ENCODE results near the gene VWA5B2. TPM values are rescaled to one million over a fixed set of nuclear protein-coding genes. Genes with fewer than 3 reads are reported as not detected.

Gene VWA5B2
- polyA plus RNA-seq, 1 donor from 2014 or later: 0.20 TPM

DNA sequence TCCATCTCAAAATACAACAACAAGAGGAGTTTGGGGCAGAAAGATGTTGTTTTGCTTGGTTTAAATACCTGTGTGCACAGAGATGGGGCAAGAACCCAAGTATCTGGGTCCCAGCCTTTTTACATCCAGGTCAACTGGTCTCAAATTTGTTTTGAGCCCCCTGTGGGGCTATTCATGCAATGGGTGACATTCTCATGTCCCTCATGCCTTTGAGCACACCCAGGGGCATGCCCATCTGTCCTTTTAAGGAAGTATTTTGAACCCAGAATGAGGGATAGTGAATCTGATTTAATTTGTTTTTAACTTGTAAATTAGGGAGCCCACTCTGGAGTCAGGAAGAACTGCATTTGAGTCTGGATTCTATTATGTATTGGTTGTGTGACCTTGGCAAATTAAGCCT is 28.6 kb upstream of the VWA5B2 start:
- Mint-ChIP-seq H3K4me3 (no peak overlapping the region), H3K27ac (no peak overlapping the region), H3K36me3 (no peaks in the 10 kb centered on the region), H3K27me3 (peaks cover 6% of the 10 kb centered on the region), H3K4me1 (no peaks in the 10 kb centered on the region), H3K9me3 (no peaks in the 10 kb centered on the region)

GRCh38 chr3:184203526-184203925 is 25.9 kb upstream of the VWA5B2 start:
- peaks cover 0 to 3% (median 0%) of the 10 kb centered on the region in 3 donors for H3K9me3 Mint-ChIP-seq
- H3K27ac Mint-ChIP-seq: no peak overlapping the region
- no peaks in the 10 kb centered on the region for H3K4me1 Mint-ChIP-seq
- no peaks in the 10 kb centered on the region for H3K36me3 Mint-ChIP-seq
- no peak overlapping the region for H3K4me3 Mint-ChIP-seq
- peaks cover 23% of the 10 kb centered on the region for H3K27me3 Mint-ChIP-seq

DNA sequence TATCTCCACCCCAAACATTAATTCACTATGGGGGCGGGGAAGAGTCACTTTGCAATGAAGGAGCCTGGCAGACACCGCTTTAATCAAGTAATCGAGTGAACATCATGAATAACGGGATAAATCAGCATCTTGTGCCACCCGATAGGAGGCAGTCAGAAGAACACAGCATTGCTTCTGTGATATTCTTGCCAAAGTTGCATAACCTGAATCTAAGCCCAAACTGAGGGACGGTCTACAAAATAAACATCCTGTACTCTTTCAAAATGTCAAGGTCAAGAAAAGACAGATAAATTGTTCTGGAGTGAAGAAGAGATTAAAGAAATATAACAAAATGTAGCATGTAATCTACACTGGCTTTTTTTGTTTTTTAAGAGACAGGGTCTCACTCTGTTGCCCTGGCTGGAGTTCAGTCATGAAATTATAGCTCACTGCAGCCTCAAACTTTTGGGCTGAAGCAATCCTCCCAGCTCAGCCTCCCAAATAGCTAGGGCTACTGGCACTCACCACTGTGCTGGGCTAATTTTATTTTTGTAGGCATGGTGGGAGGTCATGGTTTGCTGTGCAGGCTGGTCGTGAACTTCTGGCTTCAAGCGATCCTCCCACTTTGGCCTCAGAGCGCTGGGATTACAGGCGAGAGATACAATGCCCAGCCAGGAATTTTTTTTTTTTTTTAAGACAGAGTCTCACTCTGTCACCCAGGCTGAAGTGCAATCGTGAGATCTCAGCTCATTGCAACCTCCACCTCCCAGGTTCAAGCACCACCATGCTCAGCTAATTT is 20.1 kb upstream of the VWA5B2 start:
- Mint-ChIP-seq H3K27ac (no peak overlapping the region), H3K4me1 (no peaks in the 10 kb centered on the region), H3K36me3 (no peaks in the 10 kb centered on the region), H3K9me3 (peaks cover 0 to 3% (median 0%) of the 10 kb centered on the region in 3 donors), H3K27me3 (peaks cover 23% of the 10 kb centered on the region), H3K4me3 (no peak overlapping the region)

DNA sequence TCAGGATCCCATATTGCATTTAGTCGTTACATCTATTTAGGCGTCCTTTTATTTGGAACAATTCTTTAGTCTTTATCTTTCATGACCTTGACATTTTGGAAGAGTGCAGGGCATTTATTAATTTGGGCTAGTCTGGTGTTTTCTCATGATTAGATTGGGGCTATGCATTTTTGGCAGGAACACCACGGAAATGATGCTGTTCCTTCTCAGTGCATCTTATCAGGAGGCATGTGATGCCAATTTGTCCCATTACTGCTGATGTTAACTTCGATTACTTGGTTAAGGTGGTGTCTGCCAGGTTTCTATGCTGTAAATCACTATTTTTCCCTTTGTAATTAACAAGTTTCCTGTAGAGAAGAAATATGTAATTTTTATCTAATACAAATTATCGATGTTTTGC is 18.1 kb upstream of the VWA5B2 start:
- Mint-ChIP-seq H3K36me3 (no peaks in the 10 kb centered on the region), H3K27ac (no peak overlapping the region), H3K4me3 (no peak overlapping the region), H3K9me3 (peaks cover 0 to 3% (median 0%) of the 10 kb centered on the region in 3 donors), H3K27me3 (peaks cover 16% of the 10 kb centered on the region), H3K4me1 (no peaks in the 10 kb centered on the region)

- Mint-ChIP-seq H3K4me3 (no peak overlapping the region), H3K27ac (no peak overlapping the region), H3K4me1 (no peaks in the 10 kb centered on the region), H3K36me3 (no peaks in the 10 kb centered on the region), H3K9me3 (peaks cover 0 to 3% (median 0%) of the 10 kb centered on the region in 3 donors), H3K27me3 (peaks cover 12% of the 10 kb centered on the region)
Observed at GRCh38 chr3:184211718-184212117, 17.7 kb upstream of the VWA5B2 start.

DNA sequence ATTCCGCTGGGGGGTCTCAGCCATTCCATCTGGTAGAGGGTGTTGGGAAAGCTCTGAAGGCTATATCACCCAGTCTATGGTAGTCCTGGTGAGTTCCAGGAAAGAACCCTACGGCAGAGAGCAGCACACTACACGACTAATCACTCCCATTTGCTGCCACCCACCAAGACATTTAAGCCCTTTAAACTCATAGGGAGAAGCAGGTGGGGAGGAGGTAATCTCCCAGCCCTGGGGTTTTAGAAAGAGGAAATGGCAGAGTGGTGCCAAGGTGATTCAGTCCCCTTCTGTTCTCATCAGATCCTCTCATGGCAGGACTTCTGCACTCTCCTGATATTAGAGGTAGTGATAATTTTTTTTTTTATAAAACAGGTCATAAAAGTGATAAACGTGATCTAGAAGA is 10.6 kb upstream of the VWA5B2 start:
- no peaks in the 10 kb centered on the region for H3K4me1 Mint-ChIP-seq
- no peak overlapping the region for H3K27ac Mint-ChIP-seq
- H3K36me3 Mint-ChIP-seq: no peaks in the 10 kb centered on the region
- H3K9me3 Mint-ChIP-seq: no peaks in the 10 kb centered on the region
- no peak overlapping the region for H3K4me3 Mint-ChIP-seq
- H3K27me3 Mint-ChIP-seq: peaks cover 8% of the 10 kb centered on the region

DNA sequence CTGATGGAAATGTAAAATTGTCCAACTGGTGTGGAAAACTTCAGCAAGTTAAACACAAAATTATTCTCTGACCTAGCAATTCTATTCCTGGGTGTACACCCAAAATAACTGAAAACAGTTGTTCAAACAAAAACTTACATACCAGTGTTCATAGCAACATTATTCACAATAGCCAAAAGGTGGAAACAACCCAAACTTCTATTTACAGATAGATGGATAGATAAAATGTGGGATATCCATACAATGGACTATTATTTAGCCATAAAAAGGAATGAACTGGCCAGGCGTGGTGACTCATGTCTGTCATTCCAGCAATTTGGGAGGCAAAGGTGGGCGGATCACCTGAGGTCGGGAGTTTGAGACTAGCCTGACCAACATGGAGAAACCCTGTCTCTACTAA is 6.9 kb upstream of the VWA5B2 start:
- Mint-ChIP-seq H3K4me3 (no peak overlapping the region), H3K9me3 (no peaks in the 10 kb centered on the region), H3K4me1 (no peaks in the 10 kb centered on the region), H3K27ac (no peak overlapping the region), H3K36me3 (no peaks in the 10 kb centered on the region), H3K27me3 (peaks cover 21% of the 10 kb centered on the region)

DNA sequence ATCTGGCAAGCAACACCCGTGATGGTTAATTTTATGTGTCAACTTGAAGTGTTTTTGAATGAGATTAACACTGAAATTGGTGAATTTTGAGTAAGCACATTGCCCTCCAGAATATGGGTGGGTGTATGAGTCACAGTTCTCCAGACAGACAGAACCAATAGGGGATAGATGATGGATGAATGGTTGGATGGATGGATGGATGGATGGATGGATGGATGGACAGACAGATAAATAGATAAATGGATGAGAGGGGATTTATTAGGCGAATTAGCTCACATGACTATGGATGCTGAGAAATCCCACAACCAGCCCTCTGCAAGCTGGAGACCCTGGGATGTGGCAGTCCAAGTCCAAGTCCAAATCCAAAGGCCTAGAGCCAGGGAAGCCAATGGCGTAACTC is 5.4 kb upstream of the VWA5B2 start:
- no peaks in the 10 kb centered on the region for H3K9me3 Mint-ChIP-seq
- peaks cover 0 to 2% (median 2%) of the 10 kb centered on the region in 3 donors for H3K4me1 Mint-ChIP-seq
- H3K4me3 Mint-ChIP-seq: no peak overlapping the region
- H3K27ac Mint-ChIP-seq: no peak overlapping the region
- no peaks in the 10 kb centered on the region for H3K36me3 Mint-ChIP-seq
- peaks cover 30% of the 10 kb centered on the region for H3K27me3 Mint-ChIP-seq

- Mint-ChIP-seq H3K4me3 (peak overlapping the region in 1 of 4 donors; percentile 6), H3K4me1 (peaks cover 0 to 9% (median 3%) of the 10 kb centered on the region in 3 donors), H3K27me3 (peaks cover 48% of the 10 kb centered on the region), H3K27ac (no peak overlapping the region), H3K36me3 (no peaks in the 10 kb centered on the region), H3K9me3 (no peaks in the 10 kb centered on the region)
Observed at GRCh38 chr3:184227481-184227935, 1.9 kb upstream of the VWA5B2 start.

DNA sequence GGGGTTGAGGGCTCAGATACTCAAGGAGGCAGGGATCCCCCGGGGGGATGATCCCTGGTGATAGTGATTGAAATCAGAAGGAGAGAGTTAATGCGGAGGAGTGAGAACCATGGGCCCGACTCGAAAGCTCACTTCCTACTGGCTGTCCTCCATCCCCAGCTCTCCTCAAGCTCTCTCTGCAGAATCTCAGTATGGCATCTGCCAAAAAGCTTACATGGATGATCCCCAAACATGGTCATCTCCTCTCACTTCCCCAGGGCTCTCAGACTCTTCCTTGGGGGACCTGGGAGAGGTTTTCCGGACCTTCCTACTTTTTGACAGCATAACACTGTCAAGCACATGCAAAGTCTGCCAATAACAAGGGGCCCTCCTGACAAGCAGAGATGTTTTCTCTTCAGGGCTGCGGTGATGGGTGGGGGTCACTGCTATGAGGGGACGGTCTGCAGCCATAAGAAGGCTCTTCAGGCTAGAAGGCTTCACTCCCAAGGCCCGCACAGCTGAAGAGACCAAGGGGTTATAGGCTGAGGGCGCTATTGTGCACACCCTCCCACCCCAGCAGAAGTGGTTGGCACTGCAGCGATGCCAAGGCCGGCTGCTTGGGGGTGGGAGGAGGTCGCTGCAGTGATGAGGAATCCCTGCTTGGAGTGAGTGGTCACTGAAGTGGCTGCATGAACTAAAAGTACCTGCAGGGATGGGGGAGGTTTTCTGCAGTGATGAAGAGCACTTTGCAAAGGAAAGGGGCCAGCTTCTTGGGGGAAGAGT is 828 bp upstream of the VWA5B2 start:
- Mint-ChIP-seq H3K27me3 (peaks cover 53% of the 10 kb centered on the region), H3K4me1 (peaks cover 0 to 9% (median 3%) of the 10 kb centered on the region in 3 donors), H3K9me3 (no peaks in the 10 kb centered on the region), H3K4me3 (peak overlapping the region; percentile 33 to 86 (median 58)), H3K27ac (no peak overlapping the region), H3K36me3 (no peaks in the 10 kb centered on the region)

DNA sequence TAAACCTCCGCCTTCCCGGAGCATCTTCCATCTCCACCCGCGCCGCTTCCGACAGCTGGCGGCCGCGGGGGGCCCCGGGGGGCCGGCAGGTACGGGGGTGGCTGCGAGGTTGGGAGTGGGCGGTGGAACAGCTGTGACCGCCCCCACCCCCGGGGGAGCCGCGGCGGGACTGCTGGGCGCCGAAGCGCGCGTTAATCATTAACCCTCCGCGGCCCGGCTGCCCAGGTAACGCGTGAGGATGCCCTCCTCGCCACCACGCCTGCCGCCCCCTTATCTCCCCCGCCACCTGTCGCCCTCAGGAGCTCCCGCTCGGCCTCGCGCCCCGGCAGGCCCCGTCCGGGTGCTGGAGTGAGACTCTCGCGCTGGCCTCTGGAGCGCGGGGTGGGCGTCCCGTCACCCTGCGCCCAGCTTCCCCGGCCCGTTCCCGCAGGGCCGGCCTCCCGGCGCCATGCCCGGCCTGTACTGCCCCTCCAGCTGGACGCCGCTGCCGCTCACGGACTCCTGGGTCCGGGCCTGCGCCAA is 757 bp downstream of the VWA5B2 start:
- H3K9me3 Mint-ChIP-seq: no peaks in the 10 kb centered on the region
- H3K27me3 Mint-ChIP-seq: peaks cover 48% of the 10 kb centered on the region
- no peaks in the 10 kb centered on the region for H3K36me3 Mint-ChIP-seq
- H3K4me3 Mint-ChIP-seq: peak overlapping the region in 1 of 4 donors; percentile 88
- H3K4me1 Mint-ChIP-seq: peaks cover 0 to 9% (median 3%) of the 10 kb centered on the region in 3 donors
- no peak overlapping the region for H3K27ac Mint-ChIP-seq

- Mint-ChIP-seq H3K9me3 (no peaks in the 10 kb centered on the region), H3K4me3 (peak overlapping the region; percentile 71 to 95 (median 81)), H3K4me1 (peaks cover 0 to 9% (median 3%) of the 10 kb centered on the region in 3 donors), H3K36me3 (no peaks in the 10 kb centered on the region), H3K27me3 (peaks cover 43% of the 10 kb centered on the region), H3K27ac (no peak overlapping the region)
Observed at GRCh38 chr3:184230603-184231528, 1.5 kb downstream of the VWA5B2 start.

GRCh38 chr3:184231671-184232070 is 2.3 kb downstream of the VWA5B2 start:
- H3K4me1 Mint-ChIP-seq: peaks cover 0 to 9% (median 3%) of the 10 kb centered on the region in 3 donors
- H3K27me3 Mint-ChIP-seq: peaks cover 39% of the 10 kb centered on the region
- no peak overlapping the region for H3K27ac Mint-ChIP-seq
- H3K9me3 Mint-ChIP-seq: no peaks in the 10 kb centered on the region
- H3K36me3 Mint-ChIP-seq: no peaks in the 10 kb centered on the region
- H3K4me3 Mint-ChIP-seq: peak overlapping the region in 2 of 4 donors; percentile 71 to 87

DNA sequence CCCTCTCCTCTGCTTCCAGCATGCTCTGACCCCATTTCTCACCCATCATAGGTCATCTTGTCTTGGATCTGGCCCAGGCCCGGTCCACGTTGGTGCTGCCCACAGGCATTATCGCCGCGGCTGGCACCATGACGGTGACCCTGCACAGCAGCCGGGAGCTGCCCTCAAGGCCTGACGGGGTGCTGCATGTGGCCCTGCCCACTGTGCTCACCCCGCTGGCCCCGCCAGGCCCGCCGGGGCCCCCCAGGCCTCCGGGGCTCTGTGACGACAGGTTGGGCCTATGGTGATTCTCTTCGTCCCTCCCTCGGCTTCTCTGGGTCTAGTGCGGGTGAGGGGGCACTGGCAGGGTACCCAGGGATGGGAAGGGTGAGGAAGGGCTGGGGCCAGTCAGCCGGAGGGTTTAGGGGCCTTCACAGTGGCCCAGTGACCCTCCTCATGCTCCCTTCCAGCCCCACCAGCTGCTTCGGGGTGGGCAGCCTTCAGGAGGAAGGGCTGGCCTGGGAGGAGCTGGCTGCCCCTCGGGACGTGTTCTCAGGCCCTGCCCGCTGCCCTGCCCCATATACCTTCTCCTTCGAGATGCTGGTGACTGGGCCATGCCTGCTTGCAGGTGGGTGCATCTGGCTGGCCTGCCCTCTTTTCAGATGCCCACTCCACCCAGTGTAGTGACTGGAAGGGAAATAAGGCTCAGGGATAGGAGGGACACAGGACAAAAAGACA is 3.9 kb downstream of the VWA5B2 start:
- Mint-ChIP-seq H3K36me3 (no peaks in the 10 kb centered on the region), H3K4me1 (peaks cover 0 to 9% (median 3%) of the 10 kb centered on the region in 3 donors), H3K27ac (no peak overlapping the region), H3K4me3 (peak overlapping the region in 1 of 4 donors; percentile 17), H3K9me3 (no peaks in the 10 kb centered on the region), H3K27me3 (peaks cover 30% of the 10 kb centered on the region)
